HCT116 (cell line): ENCODE results near the gene PPFIBP1.

Experiments
- ATF3 ChIP-seq: IDR thresholded peaks from 2 replicates; pipeline ENCODE4 v1.6.1; 2012
- EZH2 ChIP-seq: fragments of 200-600 bp; sonication (generic); IDR thresholded peaks from 2 replicates; pipeline ENCODE4 v1.6.1; 2017; ENCODE audit warnings: antibody characterized with exemption, mixed run types
- EZH2phosphoT487 ChIP-seq: fragments of 200-600 bp; IDR thresholded peaks from 2 replicates; pipeline ENCODE4 v1.6.1; 2018; ENCODE audit warnings: antibody characterized with exemption, borderline replicate concordance
- JUND ChIP-seq: IDR thresholded peaks from 2 replicates; pipeline ENCODE4 v1.6.1; 2012
- POLR2A ChIP-seq: IDR thresholded peaks from 2 replicates; pipeline ENCODE4 v1.7.0; 2011; ENCODE audit warnings: borderline replicate concordance; ENCODE audit not compliant: insufficient read depth, insufficient read length; ENCODE audit errors: extremely low read depth
- REST ChIP-seq: IDR thresholded peaks from 2 replicates; pipeline ENCODE4 v1.6.1; 2012; ENCODE audit warnings: low read depth
- SIN3A ChIP-seq: IDR thresholded peaks from 2 replicates; pipeline ENCODE4 v1.6.1; 2012; ENCODE audit warnings: low read depth
- YY1 ChIP-seq: IDR thresholded peaks from 2 replicates; pipeline ENCODE4 v1.6.1; 2011; ENCODE audit warnings: low read length, low read depth, moderate library complexity, mild to moderate bottlenecking; ENCODE audit not compliant: insufficient replicate concordance; ENCODE audit errors: extremely low read depth
- ZNF274 ChIP-seq: fragments of 200-500 bp; sonication (Bioruptor generic); IDR thresholded peaks from 2 replicates; pipeline ENCODE4 v1.6.1; 2014; ENCODE audit warnings: mild to moderate bottlenecking, low read depth, low read length, inconsistent platforms
- TF ChIP-seq, protein P1 (sequence below): IDR thresholded peaks from 2 replicates; pipeline ENCODE4 v1.6.1; 2011; ENCODE audit warnings: mild to moderate bottlenecking, low read length, moderate library complexity; ENCODE audit not compliant: insufficient replicate concordance; ENCODE audit errors: extremely low read depth
- TF ChIP-seq, protein P2 (sequence below), 3 experiments: fragments of 200-600 bp in 1 of 3; sonication (generic) in 1 of 3; IDR thresholded peaks in 2 of 3; conservative IDR thresholded peaks in 1 of 3; 2 replicates each; pipeline ENCODE4 v1.5.1; 2012 to 2017; ENCODE audit warnings: low read depth in 2 of 3, low read length in 2 of 3, antibody characterized with exemption in 1 of 3, borderline replicate concordance in 1 of 3, control low read depth in 1 of 3, mild to moderate bottlenecking in 1 of 3, mixed read lengths in 1 of 3, mixed run types in 1 of 3, moderate library complexity in 1 of 3; ENCODE audit not compliant: insufficient read depth in 1 of 3
- TF ChIP-seq, protein P3 (sequence below): IDR thresholded peaks from 2 replicates; pipeline ENCODE4 v1.6.1; 2012

DNA sequence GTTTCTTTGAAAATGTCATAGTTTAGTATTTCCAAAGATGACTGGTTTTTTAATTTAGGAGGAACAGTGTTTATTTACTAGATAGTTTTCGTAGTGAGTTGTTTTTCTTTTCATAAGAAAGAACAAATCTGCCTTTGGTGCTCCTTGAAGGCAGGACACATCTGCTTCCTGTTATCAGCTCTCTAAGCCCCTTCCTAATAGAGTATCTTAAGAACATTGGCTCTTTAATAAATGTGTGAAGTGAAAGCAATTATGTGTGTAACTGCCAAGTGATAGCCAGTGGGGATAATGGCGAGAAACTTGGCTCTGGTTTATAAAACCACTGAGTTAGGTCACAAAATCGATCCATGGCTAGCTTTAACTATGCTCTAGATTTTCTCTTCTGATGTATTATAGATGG, 23.5 kb upstream of the PPFIBP1 start:
- TF ChIP-seq, protein P1, sequence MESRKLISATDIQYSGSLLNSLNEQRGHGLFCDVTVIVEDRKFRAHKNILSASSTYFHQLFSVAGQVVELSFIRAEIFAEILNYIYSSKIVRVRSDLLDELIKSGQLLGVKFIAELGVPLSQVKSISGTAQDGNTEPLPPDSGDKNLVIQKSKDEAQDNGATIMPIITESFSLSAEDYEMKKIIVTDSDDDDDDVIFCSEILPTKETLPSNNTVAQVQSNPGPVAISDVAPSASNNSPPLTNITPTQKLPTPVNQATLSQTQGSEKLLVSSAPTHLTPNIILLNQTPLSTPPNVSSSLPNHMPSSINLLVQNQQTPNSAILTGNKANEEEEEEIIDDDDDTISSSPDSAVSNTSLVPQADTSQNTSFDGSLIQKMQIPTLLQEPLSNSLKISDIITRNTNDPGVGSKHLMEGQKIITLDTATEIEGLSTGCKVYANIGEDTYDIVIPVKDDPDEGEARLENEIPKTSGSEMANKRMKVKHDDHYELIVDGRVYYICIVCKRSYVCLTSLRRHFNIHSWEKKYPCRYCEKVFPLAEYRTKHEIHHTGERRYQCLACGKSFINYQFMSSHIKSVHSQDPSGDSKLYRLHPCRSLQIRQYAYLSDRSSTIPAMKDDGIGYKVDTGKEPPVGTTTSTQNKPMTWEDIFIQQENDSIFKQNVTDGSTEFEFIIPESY, result no peak
- TF ChIP-seq POLR2A (no peak), EZH2 (no peak), ZNF274 (no peak), REST (no peak), SIN3A (no peak), ATF3 (no peak), JUND (no peak), EZH2phosphoT487 (no peak), YY1 (no peak)
- TF ChIP-seq, protein P2, sequence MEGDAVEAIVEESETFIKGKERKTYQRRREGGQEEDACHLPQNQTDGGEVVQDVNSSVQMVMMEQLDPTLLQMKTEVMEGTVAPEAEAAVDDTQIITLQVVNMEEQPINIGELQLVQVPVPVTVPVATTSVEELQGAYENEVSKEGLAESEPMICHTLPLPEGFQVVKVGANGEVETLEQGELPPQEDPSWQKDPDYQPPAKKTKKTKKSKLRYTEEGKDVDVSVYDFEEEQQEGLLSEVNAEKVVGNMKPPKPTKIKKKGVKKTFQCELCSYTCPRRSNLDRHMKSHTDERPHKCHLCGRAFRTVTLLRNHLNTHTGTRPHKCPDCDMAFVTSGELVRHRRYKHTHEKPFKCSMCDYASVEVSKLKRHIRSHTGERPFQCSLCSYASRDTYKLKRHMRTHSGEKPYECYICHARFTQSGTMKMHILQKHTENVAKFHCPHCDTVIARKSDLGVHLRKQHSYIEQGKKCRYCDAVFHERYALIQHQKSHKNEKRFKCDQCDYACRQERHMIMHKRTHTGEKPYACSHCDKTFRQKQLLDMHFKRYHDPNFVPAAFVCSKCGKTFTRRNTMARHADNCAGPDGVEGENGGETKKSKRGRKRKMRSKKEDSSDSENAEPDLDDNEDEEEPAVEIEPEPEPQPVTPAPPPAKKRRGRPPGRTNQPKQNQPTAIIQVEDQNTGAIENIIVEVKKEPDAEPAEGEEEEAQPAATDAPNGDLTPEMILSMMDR (IDR thresholded peaks at IDR 0.05 in 2 of 3, conservative IDR thresholded peaks at IDR 0.05 in 1 of 3; ENCODE audit: borderline replicate concordance in 1 of 3, insufficient read depth in 1 of 3, low read depth in 2 of 3, low read length in 2 of 3), result no peak
- TF ChIP-seq, protein P3, sequence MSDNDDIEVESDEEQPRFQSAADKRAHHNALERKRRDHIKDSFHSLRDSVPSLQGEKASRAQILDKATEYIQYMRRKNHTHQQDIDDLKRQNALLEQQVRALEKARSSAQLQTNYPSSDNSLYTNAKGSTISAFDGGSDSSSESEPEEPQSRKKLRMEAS, result no peak
